Measurements from ENCODE around the gene CAPN1. TPM values are rescaled to one million over a fixed set of nuclear protein-coding genes. Genes with fewer than 3 reads are reported as not detected.

CAPN1 gene
- total and polyA plus RNA-seq, 9 of the 15 experiments (the other 6 are each of a cell fraction or from before 2014, with no cell fraction given): 3.5 to 199 (median 61.6) TPM

DNA sequence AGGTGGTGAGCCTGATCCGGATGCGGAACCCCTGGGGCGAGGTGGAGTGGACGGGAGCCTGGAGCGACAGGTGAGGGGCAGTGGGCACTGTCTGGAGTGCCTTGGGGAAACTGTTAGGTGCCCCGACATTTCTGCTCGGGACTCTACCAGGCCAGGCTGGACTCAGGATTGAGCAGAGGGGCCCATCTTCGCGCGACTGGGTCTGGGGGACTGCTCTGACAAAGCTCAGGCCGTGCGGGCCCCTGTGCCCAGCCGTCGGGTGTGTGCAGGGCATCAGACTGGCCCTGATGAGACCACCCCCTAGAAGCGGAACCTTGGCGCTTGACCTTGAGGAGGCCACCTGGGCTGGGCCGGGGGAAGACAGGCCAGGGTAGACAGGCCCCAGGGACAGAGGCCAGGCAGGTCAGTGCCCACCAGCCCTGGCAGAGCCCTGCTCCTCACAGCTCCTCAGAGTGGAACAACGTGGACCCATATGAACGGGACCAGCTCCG lies 6.3 kb downstream of the CAPN1 start:
- Histone ChIP-seq H3K36me3 (ENCODE audit: control insufficient read depth, insufficient read depth, low read length) (peaks cover 92% of the 10 kb centered on the region), H4K20me1 (replicated peaks; ENCODE audit: control insufficient read depth, insufficient read depth, low read length) (no peaks in the 10 kb centered on the region), H2AFZ (ENCODE audit: low read depth, low read length) (no peak overlapping the region), H3K4me3 (no peak overlapping the region), H3K9me1 (ENCODE audit: control insufficient read depth, insufficient read depth, low read length) (peaks cover 3% of the 10 kb centered on the region), H3K79me2 (ENCODE audit: control insufficient read depth, insufficient read depth, low read length) (peaks cover 17% of the 10 kb centered on the region), H3K9ac (ENCODE audit: insufficient read depth in 1 of 2, low read depth in 2 of 2, low read length in 2 of 2) (no peak overlapping the region; a peak in 1 of 4 replicates), H3K27ac (ENCODE audit: extremely low read depth, low read depth, low read length) (no peak overlapping the region), H3K27me3 (ENCODE audit: control insufficient read depth in 2 of 2, insufficient read depth in 2 of 2, low read length in 2 of 2) (no peaks in the 10 kb centered on the region), H3K9me3 (replicated peaks; ENCODE audit: control insufficient read depth, insufficient read depth, low read depth, low read length) (no peaks in the 10 kb centered on the region), H3K4me1 (replicated peaks in 1 of 2; ENCODE audit: control insufficient read depth in 2 of 2, insufficient read depth in 2 of 2, low read length in 2 of 2) (peaks cover 5 to 34% of the 10 kb centered on the region in 2 experiments; a peak in 4 of 5 replicates), H3K4me2 (ENCODE audit: insufficient read depth, low read length) (no peak overlapping the region)
- intact Hi-C loops (cut with micrococcal nuclease): no loop called here
- no TSS peak for BruUV-seq (replicated peaks)
- 98% methylated on average over 13 of the region's 20 CpGs for WGBS (ENCODE audit: insufficient coverage, low coverage, missing lambda C conversion rate)
- in situ Hi-C loops (cut with MboI): no loop called here
- TF ChIP-seq NFIC (IDR thresholded peaks at IDR 0.05) (no peak), HDAC1 (IDR thresholded peaks at IDR 0.05) (no peak), PTTG1 (tag; IDR thresholded peaks at IDR 0.05; ENCODE audit: low read depth) (no peak), ZNF717 (CRISPR knock-in tag; IDR thresholded peaks at IDR 0.05) (no peak), SMAD2 (IDR thresholded peaks at IDR 0.05; ENCODE audit: low read depth, low read length) (no peak), RBFOX2 (IDR thresholded peaks at IDR 0.05; ENCODE audit: low read depth, low read length) (peak; percentile 50; the same call in 1 of the 2 replicates)
- TF ChIP-seq, protein P1, sequence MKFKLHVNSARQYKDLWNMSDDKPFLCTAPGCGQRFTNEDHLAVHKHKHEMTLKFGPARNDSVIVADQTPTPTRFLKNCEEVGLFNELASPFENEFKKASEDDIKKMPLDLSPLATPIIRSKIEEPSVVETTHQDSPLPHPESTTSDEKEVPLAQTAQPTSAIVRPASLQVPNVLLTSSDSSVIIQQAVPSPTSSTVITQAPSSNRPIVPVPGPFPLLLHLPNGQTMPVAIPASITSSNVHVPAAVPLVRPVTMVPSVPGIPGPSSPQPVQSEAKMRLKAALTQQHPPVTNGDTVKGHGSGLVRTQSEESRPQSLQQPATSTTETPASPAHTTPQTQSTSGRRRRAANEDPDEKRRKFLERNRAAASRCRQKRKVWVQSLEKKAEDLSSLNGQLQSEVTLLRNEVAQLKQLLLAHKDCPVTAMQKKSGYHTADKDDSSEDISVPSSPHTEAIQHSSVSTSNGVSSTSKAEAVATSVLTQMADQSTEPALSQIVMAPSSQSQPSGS (CRISPR knock-in tag; IDR thresholded peaks at IDR 0.05): no peak
- DNase-seq (ENCODE audit: extremely low read depth in 1 of 4, low spot score in 3 of 4) (no peak), FAIRE-seq (no peak), ATAC-seq (no peak)
- ChIA-PET CTCF (ENCODE audit: low intra/inter-chr PET ratio) (no interaction called here), POLR2A (interaction anchor here (1.1 to 1.2 kb wide), 2 partner anchors 18 to 33 kb away, joined by 3 to 5 read pairs; partner anchors contain the start of gene SPDYC)

All from K562 (cell line).